Measurements from ENCODE around the gene ADAMTS20.

The ADAMTS20 gene

DNA sequence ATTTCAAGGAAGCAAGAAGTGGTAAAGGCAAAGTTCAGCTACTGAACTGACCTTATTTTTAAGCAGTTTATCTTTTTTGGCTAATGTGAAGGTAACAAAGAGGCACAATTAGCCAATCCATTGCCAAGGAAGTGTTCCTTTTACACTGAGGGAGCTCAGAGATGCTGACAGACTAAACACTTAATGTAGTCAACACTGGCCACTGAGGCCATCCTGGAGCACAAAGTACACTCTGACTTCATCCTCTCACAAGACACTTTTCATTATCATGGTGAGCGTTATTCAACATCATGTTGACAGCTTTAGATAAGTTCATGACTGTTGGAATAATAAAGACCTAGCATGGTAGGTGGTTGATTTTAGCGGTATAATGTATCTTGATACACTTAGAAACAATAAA, 89.9 kb downstream of the ADAMTS20 start:
- no peak for ATAC-seq (ENCODE audit: low read depth)
- Histone ChIP-seq H3K27me3 (ENCODE audit: insufficient read depth, poor library complexity, severe bottlenecking) (no peaks in the 10 kb centered on the region), H3K4me3 (ENCODE audit: severe bottlenecking) (no peak overlapping the region), H3K9me3 (ENCODE audit: severe bottlenecking) (no peaks in the 10 kb centered on the region), H3K36me3 (ENCODE audit: low read depth) (no peaks in the 10 kb centered on the region), H3K4me1 (ENCODE audit: insufficient read depth, poor library complexity, severe bottlenecking) (no peaks in the 10 kb centered on the region), H3K27ac (ENCODE audit: poor library complexity, severe bottlenecking) (no peak overlapping the region)
- no peak for DNase-seq (ENCODE audit: low spot score)
- TF ChIP-seq, protein P1, sequence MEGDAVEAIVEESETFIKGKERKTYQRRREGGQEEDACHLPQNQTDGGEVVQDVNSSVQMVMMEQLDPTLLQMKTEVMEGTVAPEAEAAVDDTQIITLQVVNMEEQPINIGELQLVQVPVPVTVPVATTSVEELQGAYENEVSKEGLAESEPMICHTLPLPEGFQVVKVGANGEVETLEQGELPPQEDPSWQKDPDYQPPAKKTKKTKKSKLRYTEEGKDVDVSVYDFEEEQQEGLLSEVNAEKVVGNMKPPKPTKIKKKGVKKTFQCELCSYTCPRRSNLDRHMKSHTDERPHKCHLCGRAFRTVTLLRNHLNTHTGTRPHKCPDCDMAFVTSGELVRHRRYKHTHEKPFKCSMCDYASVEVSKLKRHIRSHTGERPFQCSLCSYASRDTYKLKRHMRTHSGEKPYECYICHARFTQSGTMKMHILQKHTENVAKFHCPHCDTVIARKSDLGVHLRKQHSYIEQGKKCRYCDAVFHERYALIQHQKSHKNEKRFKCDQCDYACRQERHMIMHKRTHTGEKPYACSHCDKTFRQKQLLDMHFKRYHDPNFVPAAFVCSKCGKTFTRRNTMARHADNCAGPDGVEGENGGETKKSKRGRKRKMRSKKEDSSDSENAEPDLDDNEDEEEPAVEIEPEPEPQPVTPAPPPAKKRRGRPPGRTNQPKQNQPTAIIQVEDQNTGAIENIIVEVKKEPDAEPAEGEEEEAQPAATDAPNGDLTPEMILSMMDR (IDR thresholded peaks at IDR 0.05; ENCODE audit: poor library complexity, severe bottlenecking) = no peak

- no peaks in the 10 kb centered on the region for H3K36me3 ChIP-seq (ENCODE audit: low read depth)
- H3K4me3 ChIP-seq (ENCODE audit: severe bottlenecking) = no peak overlapping the region
- no peaks in the 10 kb centered on the region for H3K27me3 ChIP-seq (ENCODE audit: insufficient read depth, poor library complexity, severe bottlenecking)
- DNase-seq (ENCODE audit: low spot score) (no peak), ATAC-seq (ENCODE audit: low read depth) (no peak)
- no peak overlapping the region for H3K27ac ChIP-seq (ENCODE audit: poor library complexity, severe bottlenecking)
- TF ChIP-seq, protein P1 (IDR thresholded peaks at IDR 0.05; ENCODE audit: poor library complexity, severe bottlenecking) = no peak
- H3K9me3 ChIP-seq (ENCODE audit: severe bottlenecking) = no peaks in the 10 kb centered on the region
- H3K4me1 ChIP-seq (ENCODE audit: insufficient read depth, poor library complexity, severe bottlenecking) = no peaks in the 10 kb centered on the region
Observed at GRCh38 chr12:43459285-43459684, 92.7 kb downstream of the ADAMTS20 start.

DNA sequence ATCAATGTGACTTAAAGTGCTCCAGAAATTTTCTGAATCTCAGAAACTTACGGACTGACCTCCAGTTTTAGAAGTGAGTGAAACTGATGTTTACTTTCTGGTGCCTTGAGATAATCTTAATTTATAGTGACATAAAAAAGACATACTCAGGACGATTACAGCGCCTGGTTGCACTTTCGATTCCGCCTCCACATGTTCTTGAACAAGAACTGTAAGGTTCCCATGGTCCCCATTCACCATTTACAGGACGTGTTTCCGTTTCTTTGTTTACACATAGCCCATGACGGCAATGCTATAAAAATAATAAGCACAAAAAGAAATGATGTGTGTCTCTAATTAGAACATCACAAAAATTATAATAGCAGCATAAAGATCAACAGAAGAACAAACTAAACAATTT, 98.2 kb downstream of the ADAMTS20 start:
- no peak for DNase-seq (ENCODE audit: low spot score)
- no peak overlapping the region for H3K27ac ChIP-seq (ENCODE audit: poor library complexity, severe bottlenecking)
- TF ChIP-seq, protein P1 (IDR thresholded peaks at IDR 0.05; ENCODE audit: poor library complexity, severe bottlenecking) = no peak
- H3K9me3 ChIP-seq (ENCODE audit: severe bottlenecking) = no peaks in the 10 kb centered on the region
- no peak overlapping the region for H3K4me3 ChIP-seq (ENCODE audit: severe bottlenecking)
- H3K27me3 ChIP-seq (ENCODE audit: insufficient read depth, poor library complexity, severe bottlenecking) = no peaks in the 10 kb centered on the region
- H3K36me3 ChIP-seq (ENCODE audit: low read depth) = no peaks in the 10 kb centered on the region
- ATAC-seq (ENCODE audit: low read depth) = no peak
- H3K4me1 ChIP-seq (ENCODE audit: insufficient read depth, poor library complexity, severe bottlenecking) = no peaks in the 10 kb centered on the region

DNA sequence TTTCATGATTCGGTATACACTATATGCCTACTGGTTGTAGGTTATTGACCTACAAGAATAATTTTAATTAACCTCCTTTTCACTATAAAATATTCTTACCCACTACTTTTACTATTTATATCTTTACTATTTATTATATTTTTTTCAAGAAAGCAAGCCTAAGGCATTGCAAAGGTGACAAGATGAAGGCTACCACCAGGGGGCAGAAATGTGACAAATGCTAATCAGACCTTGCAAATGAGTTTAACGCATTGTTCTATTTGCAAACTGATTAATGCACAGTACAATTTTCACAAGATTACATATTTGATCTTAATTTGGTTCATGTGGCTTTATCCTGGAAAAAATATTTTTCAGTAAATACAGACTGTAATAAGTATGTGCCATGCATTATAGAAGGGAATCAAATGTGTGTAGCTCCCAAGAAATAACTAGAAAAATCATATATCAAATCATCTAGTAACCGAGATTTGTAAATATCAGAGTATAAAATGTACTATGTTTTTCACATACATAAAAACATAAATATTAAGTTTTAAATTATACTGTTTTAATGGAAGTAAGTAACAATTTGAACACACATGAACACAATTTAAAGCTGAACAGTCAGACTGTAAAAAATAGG, 107.0 kb downstream of the ADAMTS20 start:
- Histone ChIP-seq H3K4me3 (ENCODE audit: severe bottlenecking) (no peak overlapping the region), H3K4me1 (ENCODE audit: insufficient read depth, poor library complexity, severe bottlenecking) (no peaks in the 10 kb centered on the region), H3K27me3 (ENCODE audit: insufficient read depth, poor library complexity, severe bottlenecking) (peaks cover 4% of the 10 kb centered on the region), H3K36me3 (ENCODE audit: low read depth) (no peaks in the 10 kb centered on the region), H3K27ac (ENCODE audit: poor library complexity, severe bottlenecking) (no peak overlapping the region), H3K9me3 (ENCODE audit: severe bottlenecking) (no peaks in the 10 kb centered on the region)
- DNase-seq (ENCODE audit: low spot score) (no peak), ATAC-seq (ENCODE audit: low read depth) (0 out of 3 replicates have a peak, but pooled peaks have one; percentile 31)
- TF ChIP-seq, protein P1 (IDR thresholded peaks at IDR 0.05; ENCODE audit: poor library complexity, severe bottlenecking) = peak; percentile 88

- no peaks in the 10 kb centered on the region for H3K36me3 ChIP-seq (ENCODE audit: low read depth)
- no peaks in the 10 kb centered on the region for H3K27me3 ChIP-seq (ENCODE audit: insufficient read depth, poor library complexity, severe bottlenecking)
- ATAC-seq (ENCODE audit: low read depth) (no peak), DNase-seq (ENCODE audit: low spot score) (no peak)
- H3K4me1 ChIP-seq (ENCODE audit: insufficient read depth, poor library complexity, severe bottlenecking) = no peaks in the 10 kb centered on the region
- TF ChIP-seq, protein P1 (IDR thresholded peaks at IDR 0.05; ENCODE audit: poor library complexity, severe bottlenecking) = no peak
- no peak overlapping the region for H3K27ac ChIP-seq (ENCODE audit: poor library complexity, severe bottlenecking)
- no peak overlapping the region for H3K4me3 ChIP-seq (ENCODE audit: severe bottlenecking)
- no peaks in the 10 kb centered on the region for H3K9me3 ChIP-seq (ENCODE audit: severe bottlenecking)
Observed at GRCh38 chr12:43436597-43436996, 115.4 kb downstream of the ADAMTS20 start.
